WTC11 (cell line): ENCODE results near the gene CLPTM1L. TPM values are rescaled to one million over a fixed set of nuclear protein-coding genes. Genes with fewer than 3 reads are reported as not detected.

ENCODE experiments used
- ATAC-seq: fragments of 200-7000 bp; cut with Tn5 transposase; 2 replicates; pipeline ENCODE4 v1.10.0; 2021; ENCODE audit warnings: mild to moderate bottlenecking, moderate library complexity
- CTCF ChIA-PET: fragments of 300-600 bp; sonication (Branson Sonifier 250); formaldehyde crosslinking; loops from one replicate; lab custom pipeline; 2021; ENCODE audit warnings: antibody characterized with exemption; lab: Charles Lee
- POLR2A ChIA-PET: fragments of 350-600 bp; sonication (Branson Sonifier 250); formaldehyde crosslinking; loops from one replicate; lab custom pipeline; 2021; ENCODE audit warnings: antibody characterized with exemption; lab: Charles Lee
- DNase-seq: peaks from one replicate; pipeline ENCODE4 v3.0.0; 2021; ENCODE audit warnings: low spot score
- H3K27ac Mint-ChIP-seq: 2 replicates; pipeline ENCODE4 v1.8.0; 2021; ENCODE audit warnings: mixed read lengths
- H3K27me3 Mint-ChIP-seq: 2 replicates; pipeline ENCODE4 v1.8.0; 2021; ENCODE audit warnings: low read depth, mild to moderate bottlenecking, moderate library complexity, mixed read lengths
- H3K36me3 Mint-ChIP-seq: 2 replicates; pipeline ENCODE4 v1.8.0; 2021; ENCODE audit warnings: mixed read lengths
- H3K4me1 Mint-ChIP-seq: 2 replicates; pipeline ENCODE4 v1.8.0; 2022; ENCODE audit warnings: mixed read lengths
- H3K4me3 Mint-ChIP-seq: 2 replicates; pipeline ENCODE4 v1.8.0; 2021; ENCODE audit warnings: mild to moderate bottlenecking, moderate library complexity, mixed read lengths
- H3K9me3 Mint-ChIP-seq: 2 replicates; pipeline ENCODE4 v1.8.0; 2021; ENCODE audit warnings: mixed read lengths
- ATF3 ChIP-seq: sonication (generic); formaldehyde crosslinking; conservative IDR thresholded peaks from 2 replicates; pipeline ENCODE4 v1.8.1; 2022; ENCODE audit warnings: mild to moderate bottlenecking, missing genetic modification reagents
- CDX4 ChIP-seq: fragments of 250-450 bp; sonication (Bioruptor Pico); IDR thresholded peaks from 2 replicates; pipeline ENCODE4 v1.9.0; 2021; ENCODE audit warnings: moderate library complexity, mild to moderate bottlenecking, inconsistent platforms, borderline replicate concordance
- CREM ChIP-seq: sonication (generic); formaldehyde crosslinking; IDR thresholded peaks from 2 replicates; pipeline ENCODE4 v1.8.1; 2022; ENCODE audit warnings: mild to moderate bottlenecking, missing genetic modification reagents, moderate library complexity
- CTCF ChIP-seq: fragments of 200-600 bp; IDR thresholded peaks from 2 replicates; pipeline ENCODE4 v1.8.0; 2022; ENCODE audit warnings: antibody characterized with exemption
- ELF4 ChIP-seq: sonication (generic); formaldehyde crosslinking; IDR thresholded peaks from 2 replicates; pipeline ENCODE4 v1.8.1; 2022; ENCODE audit warnings: low read depth, mild to moderate bottlenecking, moderate library complexity, missing genetic modification reagents
- FOXK1 ChIP-seq: sonication (generic); formaldehyde crosslinking; IDR thresholded peaks from 2 replicates; pipeline ENCODE4 v1.8.0; 2022; ENCODE audit warnings: mild to moderate bottlenecking, moderate library complexity, missing genetic modification reagents
- FOXP4 ChIP-seq: sonication (generic); formaldehyde crosslinking; IDR thresholded peaks from 2 replicates; pipeline ENCODE4 v1.8.0; 2022; ENCODE audit warnings: mild to moderate bottlenecking, missing genetic modification reagents
- GRHL2 ChIP-seq: fragments of 250-450 bp; sonication (Bioruptor Pico); IDR thresholded peaks from 2 replicates; pipeline ENCODE4 v1.8.0; 2022; ENCODE audit warnings: mild to moderate bottlenecking, moderate library complexity; ENCODE audit not compliant: insufficient replicate concordance, severe bottlenecking
- HMGXB4 ChIP-seq: sonication (generic); formaldehyde crosslinking; IDR thresholded peaks from 2 replicates; pipeline ENCODE4 v1.8.1; 2023; ENCODE audit warnings: mild to moderate bottlenecking, moderate library complexity, missing genetic modification reagents
- IRF1 ChIP-seq: sonication (generic); formaldehyde crosslinking; IDR thresholded peaks from 2 replicates; pipeline ENCODE4 v1.8.0; 2023; ENCODE audit warnings: missing genetic modification reagents
- IRF2 ChIP-seq: sonication (generic); formaldehyde crosslinking; IDR thresholded peaks from 2 replicates; pipeline ENCODE4 v1.8.0; 2022; ENCODE audit warnings: low read depth, missing genetic modification reagents, borderline replicate concordance
- MAX ChIP-seq: sonication (generic); formaldehyde crosslinking; IDR thresholded peaks from 2 replicates; pipeline ENCODE4 v1.8.0; 2022; ENCODE audit warnings: mild to moderate bottlenecking, missing genetic modification reagents
- MXD4 ChIP-seq: fragments of 250-450 bp; sonication (Bioruptor Pico); IDR thresholded peaks from 2 replicates; pipeline ENCODE4 v1.8.0; 2021; ENCODE audit warnings: mild to moderate bottlenecking, moderate library complexity, borderline replicate concordance
- OVOL2 ChIP-seq: fragments of 250-450 bp; sonication (Bioruptor Pico); IDR thresholded peaks from 2 replicates; pipeline ENCODE4 v1.9.0; 2021; ENCODE audit warnings: mild to moderate bottlenecking, borderline replicate concordance
- PREB ChIP-seq: sonication (generic); formaldehyde crosslinking; IDR thresholded peaks from 2 replicates; pipeline ENCODE4 v1.8.1; 2022; ENCODE audit warnings: mild to moderate bottlenecking, missing genetic modification reagents, moderate library complexity, borderline replicate concordance
- STAT6 ChIP-seq: sonication (generic); formaldehyde crosslinking; conservative IDR thresholded peaks from 2 replicates; pipeline ENCODE4 v1.8.1; 2023; ENCODE audit warnings: mild to moderate bottlenecking, low read depth, missing genetic modification reagents, moderate library complexity
- USF2 ChIP-seq: sonication (generic); formaldehyde crosslinking; IDR thresholded peaks from 2 replicates; pipeline ENCODE4 v1.8.1; 2023; ENCODE audit warnings: mild to moderate bottlenecking, missing genetic modification reagents, moderate library complexity
- ZNF396 ChIP-seq: fragments of 250-450 bp; sonication (Bioruptor Pico); IDR thresholded peaks from 2 replicates; pipeline ENCODE4 v1.8.0; 2021; ENCODE audit warnings: mild to moderate bottlenecking, moderate library complexity, borderline replicate concordance
- total RNA-seq: library from RNA; stranded (reverse); gene quantifications from 3 replicates; pipeline ENCODE4 v1.2.3, GENCODE V29; 2021

The CLPTM1L gene
- total RNA-seq, 1 experiment from 2014 or later = 92.8 TPM

GRCh38 chr5:1270933-1271914, 73.7 kb downstream of the CLPTM1L start (continued):
- TF ChIP-seq CTCF (no peak), FOXK1 (CRISPR knock-in tag) (no peak), GRHL2 (CRISPR knock-in tag) (no peak), MXD4 (no peak), CDX4 (no peak)
- TF ChIP-seq, all 79 proteins: peak for 0

- no peak for ATAC-seq
- CTCF ChIA-PET = no interaction called here
- POLR2A ChIA-PET = no interaction called here
- DNase-seq = no peak
- peak overlapping the region; percentile 29 for H3K27ac Mint-ChIP-seq
- peaks cover 59% of the 10 kb centered on the region for H3K36me3 Mint-ChIP-seq
- no peaks in the 10 kb centered on the region for H3K9me3 Mint-ChIP-seq
- H3K27me3 Mint-ChIP-seq = no peaks in the 10 kb centered on the region
- H3K4me1 Mint-ChIP-seq = no peaks in the 10 kb centered on the region
- no peak overlapping the region for H3K4me3 Mint-ChIP-seq
- TF ChIP-seq FOXP4 (CRISPR knock-in tag) (no peak), IRF1 (CRISPR knock-in tag) (no peak), ELF4 (CRISPR knock-in tag) (no peak), USF2 (CRISPR knock-in tag) (no peak), STAT6 (CRISPR knock-in tag) (no peak), ATF3 (no peak), IRF2 (no peak), PREB (CRISPR knock-in tag) (no peak), MAX (CRISPR knock-in tag) (no peak), CREM (CRISPR knock-in tag) (no peak), ZNF396 (CRISPR knock-in tag) (no peak), OVOL2 (no peak), HMGXB4 (no peak)
These were observed 74.5 kb downstream of the CLPTM1L start for GRCh38 chr5:1270426-1270825.
